T-helper 1 cell treated with Interleukin-12 subunit alpha and Interleukin-12 subunit beta and Interleukin-4 antibody, amounts not matched to agents 30 μg/mL and 1 μg/mL, for 36 hours (primary cell): Measurements from ENCODE around the gene NOP14.

ENCODE experiments used
- H3K27ac Mint-ChIP-seq: one replicate; pipeline ENCODE4 v1.8.0; 2021; ENCODE audit warnings: mild to moderate bottlenecking, mixed read lengths
- H3K27me3 Mint-ChIP-seq: one replicate; pipeline ENCODE4 v1.8.0; 2021; ENCODE audit warnings: low read depth, mixed read lengths
- H3K36me3 Mint-ChIP-seq: one replicate; pipeline ENCODE4 v1.8.0; 2021; ENCODE audit warnings: low read depth, mixed read lengths
- H3K4me1 Mint-ChIP-seq: one replicate; pipeline ENCODE4 v1.8.0; 2021; ENCODE audit warnings: low read depth, mixed read lengths
- H3K4me3 Mint-ChIP-seq: one replicate; pipeline ENCODE4 v1.8.0; 2021; ENCODE audit warnings: mild to moderate bottlenecking, moderate library complexity, mixed read lengths
- H3K9me3 Mint-ChIP-seq: one replicate; pipeline ENCODE4 v1.8.0; 2021; ENCODE audit warnings: mixed read lengths

The NOP14 gene

GRCh38 chr4:2933566-2934076 is 29.6 kb downstream of the NOP14 start:
- Mint-ChIP-seq H3K9me3 (no peaks in the 10 kb centered on the region), H3K36me3 (peaks cover 19% of the 10 kb centered on the region), H3K27me3 (no peaks in the 10 kb centered on the region), H3K4me3 (peak overlapping the region; percentile 93), H3K27ac (peak overlapping the region; percentile 93), H3K4me1 (peaks cover 31% of the 10 kb centered on the region)

DNA sequence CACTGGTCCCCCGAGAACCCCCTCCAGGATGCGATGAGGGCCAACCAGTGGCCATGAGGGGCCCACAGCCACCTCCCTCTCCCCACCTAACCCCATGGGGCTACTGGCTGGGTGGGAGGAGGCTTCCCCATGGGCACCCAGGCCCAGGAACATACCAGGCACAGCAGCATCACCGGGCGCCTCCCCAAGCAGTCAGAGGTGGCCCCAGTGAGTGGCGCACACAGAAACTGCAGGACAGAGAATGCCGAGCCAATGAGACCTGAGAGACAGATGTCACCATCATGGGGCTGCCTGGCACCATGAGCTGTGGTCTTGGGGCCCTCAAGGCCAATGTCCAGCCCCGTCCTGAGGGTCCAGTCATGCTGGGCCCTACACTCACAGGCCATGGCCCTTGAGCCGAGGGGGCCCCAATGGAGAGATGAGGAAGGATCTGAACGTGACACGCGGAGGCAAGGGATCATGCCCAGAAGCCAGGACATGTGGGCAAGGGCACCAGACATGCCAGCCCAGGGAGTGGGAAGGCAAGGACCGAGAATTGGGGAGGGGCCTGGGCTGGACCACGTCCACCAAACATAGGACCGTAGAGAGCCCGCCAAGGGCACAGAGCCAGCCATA is 30.1 kb downstream of the NOP14 start:
- Mint-ChIP-seq H3K4me1 (peaks cover 31% of the 10 kb centered on the region), H3K36me3 (peaks cover 19% of the 10 kb centered on the region), H3K27me3 (no peaks in the 10 kb centered on the region), H3K27ac (peak overlapping the region; percentile 93), H3K9me3 (no peaks in the 10 kb centered on the region), H3K4me3 (peak overlapping the region; percentile 93)

- peaks cover 19% of the 10 kb centered on the region for H3K36me3 Mint-ChIP-seq
- H3K27ac Mint-ChIP-seq: peak overlapping the region; percentile 93
- no peaks in the 10 kb centered on the region for H3K27me3 Mint-ChIP-seq
- peak overlapping the region; percentile 93 for H3K4me3 Mint-ChIP-seq
- no peaks in the 10 kb centered on the region for H3K9me3 Mint-ChIP-seq
- H3K4me1 Mint-ChIP-seq: peaks cover 31% of the 10 kb centered on the region
These were observed 30.8 kb downstream of the NOP14 start for GRCh38 chr4:2932321-2932950.

DNA sequence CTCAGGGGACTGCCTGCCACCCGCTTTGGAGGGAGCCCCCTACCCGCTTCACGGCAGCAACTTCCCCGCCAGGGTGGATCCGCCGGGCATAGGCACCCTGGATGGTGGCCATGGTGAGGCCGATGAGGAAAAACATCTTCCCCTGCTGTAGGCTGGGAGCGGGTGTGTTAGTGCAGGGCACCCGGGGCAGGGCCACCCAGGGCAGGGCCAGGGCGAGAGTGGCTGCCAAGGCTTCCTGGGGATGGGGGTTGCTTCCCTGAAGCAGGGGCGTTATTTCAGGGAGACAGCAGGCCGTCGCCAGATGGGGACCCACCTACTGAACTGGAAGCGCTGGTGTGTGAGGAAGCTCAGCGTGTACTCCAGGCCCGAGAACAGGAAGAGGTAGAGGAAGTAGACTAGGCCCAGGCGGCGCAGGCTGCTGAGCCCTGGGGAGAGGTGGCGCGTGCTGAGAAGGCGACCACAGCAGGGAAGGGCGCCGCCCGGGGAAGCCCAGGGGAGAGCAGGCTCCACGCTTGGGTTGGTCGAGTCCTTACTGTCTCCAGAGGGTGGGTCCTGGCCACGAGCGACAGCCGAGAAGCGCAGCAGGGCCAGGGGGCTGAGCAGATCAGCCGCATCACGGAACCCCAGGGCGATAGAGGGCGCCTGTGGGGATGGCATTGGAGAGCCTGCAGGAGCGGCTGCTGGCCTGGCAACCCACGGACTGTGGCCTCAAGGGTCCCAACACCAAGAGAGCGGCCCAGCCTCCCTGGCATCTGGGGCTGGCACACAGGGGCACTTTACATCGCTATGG is 31.5 kb downstream of the NOP14 start:
- H3K36me3 Mint-ChIP-seq: peaks cover 15% of the 10 kb centered on the region
- H3K9me3 Mint-ChIP-seq: no peaks in the 10 kb centered on the region
- H3K4me3 Mint-ChIP-seq: peak overlapping the region; percentile 93
- H3K27me3 Mint-ChIP-seq: no peaks in the 10 kb centered on the region
- peak overlapping the region; percentile 65 for H3K27ac Mint-ChIP-seq
- peaks cover 27% of the 10 kb centered on the region for H3K4me1 Mint-ChIP-seq

DNA sequence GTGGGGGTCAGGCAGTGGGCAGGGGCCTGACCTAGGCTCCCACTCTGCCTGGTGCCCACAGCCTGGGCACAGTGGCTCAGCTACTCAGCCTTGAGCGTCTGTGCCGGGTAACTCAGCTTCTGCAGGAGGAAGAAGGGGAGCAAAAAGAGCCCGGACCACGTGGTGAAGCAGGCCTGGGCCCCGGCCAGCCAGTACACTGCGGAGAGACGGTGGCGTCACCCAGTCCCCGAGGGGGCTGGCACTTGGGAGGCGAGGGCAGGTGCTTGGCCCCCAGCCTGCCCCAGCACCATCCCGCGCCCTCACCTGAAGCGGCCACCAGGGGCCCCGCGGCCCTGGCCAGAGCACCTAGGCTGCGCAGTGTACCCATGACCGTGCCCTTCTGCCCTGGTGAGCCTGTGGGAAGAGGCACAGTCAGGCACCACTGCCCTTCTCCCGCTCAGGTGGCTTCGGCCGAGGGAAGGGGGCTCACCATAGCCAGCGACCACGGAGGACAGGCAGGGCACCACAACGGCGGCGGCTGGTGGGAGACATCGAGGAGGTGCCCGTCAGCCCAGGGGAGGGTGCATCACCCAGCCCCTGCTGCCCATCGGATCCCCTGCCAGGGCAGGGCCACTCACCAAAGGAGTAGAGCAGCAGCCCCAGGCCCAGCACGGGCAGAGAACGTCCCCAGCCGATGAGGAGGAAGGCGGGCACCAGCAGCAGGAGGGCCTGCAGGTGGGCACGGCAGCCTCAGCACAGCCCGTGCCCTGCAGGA is 32.3 kb downstream of the NOP14 start:
- no peaks in the 10 kb centered on the region for H3K27me3 Mint-ChIP-seq
- H3K9me3 Mint-ChIP-seq: no peaks in the 10 kb centered on the region
- H3K27ac Mint-ChIP-seq: peak overlapping the region; percentile 65
- H3K36me3 Mint-ChIP-seq: peaks cover 16% of the 10 kb centered on the region
- peak overlapping the region; percentile 93 for H3K4me3 Mint-ChIP-seq
- peaks cover 20% of the 10 kb centered on the region for H3K4me1 Mint-ChIP-seq

DNA sequence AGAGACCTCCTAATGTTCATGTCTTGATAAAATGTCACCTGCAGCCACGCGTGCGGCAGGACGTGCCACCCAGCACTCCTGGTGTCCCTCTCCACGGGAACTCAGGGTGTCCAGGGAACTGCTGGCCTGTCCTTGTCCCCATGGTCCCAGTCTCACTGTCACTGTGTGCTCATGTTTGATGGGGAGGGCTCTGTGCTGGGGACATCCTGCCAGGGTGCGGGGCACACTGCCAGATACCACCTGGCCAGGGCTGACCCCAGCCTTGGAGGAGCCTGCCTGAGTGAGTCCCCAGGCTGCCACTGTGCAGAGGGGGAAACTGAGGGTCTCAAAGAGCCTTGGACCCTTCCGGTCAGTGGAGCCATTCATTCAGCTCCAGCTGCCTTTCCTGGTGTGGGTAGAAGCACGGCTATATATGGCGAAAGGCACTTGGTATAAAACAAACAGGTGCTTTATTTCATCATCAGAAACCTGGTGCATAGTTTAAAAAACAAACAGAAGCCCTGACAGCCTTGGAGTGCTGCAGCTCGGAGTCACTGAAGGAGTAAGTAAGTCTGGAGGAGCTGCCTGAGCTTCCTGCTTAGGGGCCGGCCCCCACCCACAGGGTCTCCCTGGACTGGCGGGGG is 33.0 kb downstream of the NOP14 start:
- H3K9me3 Mint-ChIP-seq: no peaks in the 10 kb centered on the region
- no peak overlapping the region for H3K4me3 Mint-ChIP-seq
- no peak overlapping the region for H3K27ac Mint-ChIP-seq
- no peaks in the 10 kb centered on the region for H3K27me3 Mint-ChIP-seq
- peaks cover 18% of the 10 kb centered on the region for H3K36me3 Mint-ChIP-seq
- peaks cover 14% of the 10 kb centered on the region for H3K4me1 Mint-ChIP-seq

DNA sequence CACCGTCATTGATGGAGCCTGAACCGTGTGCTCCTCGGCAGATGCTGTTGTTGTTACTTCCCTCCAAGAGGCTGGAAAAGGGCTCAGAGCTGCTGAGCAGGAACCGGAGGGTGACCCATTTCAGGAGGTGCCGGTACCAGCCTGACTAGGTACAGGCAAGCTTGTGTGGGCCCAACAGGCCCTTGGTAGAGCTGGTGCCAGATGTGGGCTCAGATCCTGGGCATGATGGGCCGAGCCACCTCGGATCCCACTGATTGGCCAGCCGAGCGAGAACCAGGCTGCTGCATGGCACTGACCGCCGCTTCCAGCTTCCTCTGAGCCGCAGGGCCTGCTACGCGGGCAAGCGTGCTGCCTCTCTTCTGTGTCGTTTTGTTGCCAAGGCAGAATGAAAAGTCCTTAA is 33.7 kb downstream of the NOP14 start:
- H3K4me3 Mint-ChIP-seq: no peak overlapping the region

DNA sequence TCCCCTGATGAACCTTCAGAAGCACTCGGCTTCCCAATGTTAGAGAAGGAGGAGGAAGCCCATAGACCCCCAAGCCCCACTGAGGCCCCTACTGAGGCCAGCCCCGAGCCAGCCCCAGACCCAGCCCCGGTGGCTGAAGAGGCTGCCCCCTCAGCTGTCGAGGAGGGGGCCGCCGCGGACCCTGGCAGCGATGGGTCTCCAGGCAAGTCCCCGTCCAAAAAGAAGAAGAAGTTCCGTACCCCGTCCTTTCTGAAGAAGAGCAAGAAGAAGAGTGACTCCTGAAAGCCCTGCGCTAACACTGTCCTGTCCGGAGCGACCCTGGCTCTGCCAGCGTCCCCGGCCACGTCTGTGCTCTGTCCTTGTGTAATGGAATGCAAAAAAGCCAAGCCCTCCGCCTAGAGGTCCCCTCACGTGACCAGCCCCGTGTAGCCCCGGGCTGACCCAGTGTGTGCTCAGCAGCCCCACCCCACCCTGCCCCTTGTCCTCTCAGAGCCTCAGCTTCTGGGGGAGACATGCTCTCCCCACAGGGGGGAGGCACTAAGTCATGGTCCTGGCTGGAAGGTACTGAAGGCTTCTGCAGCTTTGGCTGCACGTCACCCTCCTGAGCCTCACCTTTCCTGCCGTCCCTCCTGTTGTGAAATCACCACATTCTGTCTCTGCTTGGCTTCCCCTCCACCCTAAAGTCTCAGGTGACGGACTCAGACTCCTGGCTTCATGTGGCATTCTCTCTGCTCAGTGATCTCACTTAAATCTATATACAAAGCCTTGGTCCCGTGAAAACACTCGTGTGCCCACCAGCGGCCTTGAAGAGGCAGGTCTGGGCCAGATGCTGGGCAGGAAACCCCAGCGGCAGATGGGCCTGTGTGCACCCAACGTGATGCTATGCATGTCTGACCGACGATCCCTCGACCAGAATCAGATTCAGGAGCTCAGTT is 34.7 kb downstream of the NOP14 start:
- H3K4me3 Mint-ChIP-seq: no peak overlapping the region
- peak overlapping the region; percentile 13 for H3K27ac Mint-ChIP-seq
- H3K27me3 Mint-ChIP-seq: no peaks in the 10 kb centered on the region
- H3K9me3 Mint-ChIP-seq: no peaks in the 10 kb centered on the region
- peaks cover 15% of the 10 kb centered on the region for H3K4me1 Mint-ChIP-seq
- peaks cover 22% of the 10 kb centered on the region for H3K36me3 Mint-ChIP-seq

More for the DNA sequence above, 33.7 kb downstream of the NOP14 start:
- no peaks in the 10 kb centered on the region for H3K27me3 Mint-ChIP-seq
- H3K4me1 Mint-ChIP-seq: peaks cover 14% of the 10 kb centered on the region
- peaks cover 20% of the 10 kb centered on the region for H3K36me3 Mint-ChIP-seq
- H3K9me3 Mint-ChIP-seq: no peaks in the 10 kb centered on the region
- H3K27ac Mint-ChIP-seq: no peak overlapping the region

GRCh38 chr4:2927696-2928075 is 35.5 kb downstream of the NOP14 start:
- Mint-ChIP-seq H3K27ac (no peak overlapping the region), H3K27me3 (no peaks in the 10 kb centered on the region), H3K9me3 (no peaks in the 10 kb centered on the region), H3K4me1 (peaks cover 14% of the 10 kb centered on the region), H3K4me3 (no peak overlapping the region), H3K36me3 (peaks cover 20% of the 10 kb centered on the region)

- Mint-ChIP-seq H3K9me3 (no peaks in the 10 kb centered on the region), H3K36me3 (peaks cover 25% of the 10 kb centered on the region), H3K4me3 (no peak overlapping the region), H3K27me3 (no peaks in the 10 kb centered on the region), H3K27ac (no peak overlapping the region), H3K4me1 (peaks cover 18% of the 10 kb centered on the region)
These were observed 36.0 kb downstream of the NOP14 start for GRCh38 chr4:2927016-2927695.

GRCh38 chr4:2925931-2926860 is 37.0 kb downstream of the NOP14 start:
- no peaks in the 10 kb centered on the region for H3K27me3 Mint-ChIP-seq
- H3K4me1 Mint-ChIP-seq: peaks cover 21% of the 10 kb centered on the region
- H3K36me3 Mint-ChIP-seq: peaks cover 34% of the 10 kb centered on the region
- no peaks in the 10 kb centered on the region for H3K9me3 Mint-ChIP-seq
- H3K4me3 Mint-ChIP-seq: no peak overlapping the region
- H3K27ac Mint-ChIP-seq: peak overlapping the region; percentile 36

DNA sequence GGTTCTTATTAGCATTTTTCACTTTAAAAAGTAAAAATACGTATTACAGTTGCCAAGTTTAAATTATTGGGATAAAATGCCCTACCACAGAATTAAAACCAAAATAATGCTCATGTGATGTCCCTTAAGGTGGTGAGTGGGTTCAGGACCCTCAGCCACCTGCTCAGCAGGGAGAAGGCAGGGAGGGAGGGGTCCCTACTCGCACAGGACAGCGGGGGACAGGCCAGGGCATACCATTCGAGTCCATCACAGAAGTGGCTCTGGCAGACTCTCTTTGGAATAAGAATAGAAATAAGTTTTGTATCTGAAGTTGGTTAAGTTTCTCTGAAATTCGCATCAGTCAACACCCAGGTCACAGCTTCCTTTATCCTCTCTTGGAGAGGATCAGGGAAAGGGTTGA is 37.7 kb downstream of the NOP14 start:
- peaks cover 25% of the 10 kb centered on the region for H3K4me1 Mint-ChIP-seq
- no peak overlapping the region for H3K4me3 Mint-ChIP-seq
- H3K9me3 Mint-ChIP-seq: no peaks in the 10 kb centered on the region
- peaks cover 38% of the 10 kb centered on the region for H3K36me3 Mint-ChIP-seq
- H3K27ac Mint-ChIP-seq: no peak overlapping the region
- H3K27me3 Mint-ChIP-seq: no peaks in the 10 kb centered on the region
